Mononuclear cell (primary cell): ENCODE results near the gene GSTM4. TPM values are rescaled to one million over a fixed set of nuclear protein-coding genes. Genes with fewer than 3 reads are reported as not detected.

ENCODE experiments used
- H3K27me3 ChIP-seq: 2 replicates; pipeline ENCODE4 v1.6.0; 2011; ENCODE audit warnings: low read length, control low read depth; ENCODE audit not compliant: insufficient read depth
- H3K4me1 ChIP-seq: 2 replicates; pipeline ENCODE4 v1.5.1; 2011; ENCODE audit warnings: mild to moderate bottlenecking, low read length, control low read depth; ENCODE audit not compliant: insufficient read depth
- H3K4me3 ChIP-seq: 2 replicates; pipeline ENCODE4 v1.5.1; 2011; ENCODE audit warnings: mild to moderate bottlenecking, low read length, moderate library complexity
- H3K9me3 ChIP-seq: 2 replicates; pipeline ENCODE4 v1.5.1; 2011; ENCODE audit warnings: low read depth, mild to moderate bottlenecking, control low read depth, low read length
- total RNA-seq: library from RNA; depleted of rRNA; stranded (reverse); fragments of >200 nt; gene quantifications from one replicate; pipeline ENCODE4 v1.2.3, GENCODE V29; 2012

The GSTM4 gene
- total RNA-seq, 1 donor = 8.4 TPM

- no peaks in the 10 kb centered on the region for H3K27me3 ChIP-seq
- peak overlapping the region; percentile 61 for H3K4me3 ChIP-seq
- H3K4me1 ChIP-seq = peaks cover 72% of the 10 kb centered on the region
- no peaks in the 10 kb centered on the region for H3K9me3 ChIP-seq
Measured at GRCh38 chr1:109621379-109622136, 34.3 kb upstream of the GSTM4 start.

DNA sequence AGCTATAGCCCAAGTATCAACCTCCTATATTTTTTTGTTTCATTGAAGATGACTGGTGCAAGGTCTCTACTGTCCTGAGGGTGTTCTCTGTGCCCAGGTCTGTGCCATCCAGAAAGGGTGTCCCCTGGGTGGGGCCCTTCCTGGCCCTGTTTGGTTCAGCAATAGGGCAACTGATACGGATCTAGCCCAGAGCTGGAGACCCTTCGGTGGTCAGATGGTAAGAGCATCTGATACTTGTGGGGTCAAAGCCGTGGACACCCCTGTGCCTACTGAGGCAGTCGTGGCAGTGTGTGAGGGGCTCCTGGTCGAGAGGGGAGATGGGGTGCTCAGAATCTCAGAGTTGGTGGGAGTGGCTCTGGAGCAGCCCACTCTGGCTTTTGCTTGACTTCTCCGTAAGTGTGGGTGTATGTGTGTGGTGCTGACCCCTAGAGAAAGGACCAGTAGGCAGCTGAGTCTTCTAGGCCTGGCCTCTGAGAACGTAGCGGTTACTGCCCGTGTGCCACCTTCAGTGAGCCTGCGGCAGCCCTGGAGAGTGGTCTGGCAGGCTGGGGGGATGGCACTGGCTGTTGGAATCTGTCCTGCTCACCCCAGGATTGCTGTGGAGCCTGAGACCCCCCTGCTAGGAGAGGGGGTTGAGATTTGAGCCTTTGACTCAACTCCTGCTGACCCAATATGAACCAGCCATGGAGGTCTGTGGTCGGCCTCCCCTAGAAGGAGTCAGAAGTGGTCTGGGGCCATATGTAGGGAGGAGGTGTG is 33.6 kb upstream of the GSTM4 start:
- Histone ChIP-seq H3K9me3 (no peaks in the 10 kb centered on the region), H3K4me3 (peak overlapping the region; percentile 61), H3K4me1 (peaks cover 64% of the 10 kb centered on the region), H3K27me3 (no peaks in the 10 kb centered on the region)

- Histone ChIP-seq H3K4me3 (no peak overlapping the region), H3K4me1 (peaks cover 59% of the 10 kb centered on the region), H3K9me3 (no peaks in the 10 kb centered on the region), H3K27me3 (no peaks in the 10 kb centered on the region)
Measured at GRCh38 chr1:109622895-109623294, 33.0 kb upstream of the GSTM4 start.

DNA sequence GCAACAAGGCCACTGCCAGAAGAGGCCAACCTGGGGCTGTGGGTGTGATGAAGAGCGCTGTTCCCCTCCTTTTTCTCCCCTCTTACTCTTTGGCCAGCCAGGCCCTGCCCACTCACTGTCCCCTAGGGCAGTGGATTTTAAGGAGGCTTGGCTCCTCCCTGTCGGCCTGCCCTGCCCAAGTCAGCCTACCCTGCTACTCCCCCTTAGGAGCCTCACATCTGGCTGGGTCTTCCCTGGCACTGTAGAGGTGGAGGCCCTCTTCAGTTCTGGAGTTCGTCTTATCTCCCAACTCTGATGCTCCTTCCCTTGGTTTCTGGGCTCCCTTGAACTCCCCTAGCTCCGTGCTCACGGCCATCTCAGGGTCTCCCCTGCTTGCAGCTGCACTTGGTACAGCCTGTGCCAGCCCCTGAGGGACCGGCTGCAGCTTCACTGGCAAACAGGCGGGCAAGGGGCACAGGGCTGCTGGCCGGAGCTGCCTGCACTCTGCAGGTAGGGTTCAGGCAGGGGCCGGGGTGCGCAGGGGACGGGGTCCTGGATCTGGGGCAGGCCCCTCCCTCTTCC is 32.2 kb upstream of the GSTM4 start:
- Histone ChIP-seq H3K4me3 (no peak overlapping the region), H3K4me1 (peaks cover 53% of the 10 kb centered on the region), H3K27me3 (no peaks in the 10 kb centered on the region), H3K9me3 (no peaks in the 10 kb centered on the region)

- H3K27me3 ChIP-seq = no peaks in the 10 kb centered on the region
- no peaks in the 10 kb centered on the region for H3K9me3 ChIP-seq
- H3K4me1 ChIP-seq = peaks cover 46% of the 10 kb centered on the region
- no peak overlapping the region for H3K4me3 ChIP-seq
Measured at GRCh38 chr1:109624201-109625010, 31.5 kb upstream of the GSTM4 start.

DNA sequence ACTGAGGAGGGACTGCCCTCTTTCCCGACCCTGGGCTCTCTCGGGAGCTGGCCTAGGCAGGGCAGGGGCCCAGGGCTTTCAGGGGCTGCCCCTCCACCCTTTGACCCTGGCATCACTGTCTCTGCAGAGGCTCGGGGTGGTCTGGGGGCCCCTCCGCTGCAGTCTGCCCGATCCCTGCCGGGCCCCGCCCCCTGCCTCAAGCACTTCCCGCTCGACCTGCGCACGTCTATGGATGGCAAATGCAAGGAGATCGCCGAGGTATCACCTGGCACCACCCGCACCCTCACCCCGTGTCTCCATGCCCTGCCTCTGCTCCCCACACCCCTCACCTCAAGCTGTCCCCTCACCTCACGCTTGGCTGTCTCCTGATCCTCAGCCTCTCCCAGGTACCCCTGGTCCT is 30.7 kb upstream of the GSTM4 start:
- Histone ChIP-seq H3K4me1 (peaks cover 40% of the 10 kb centered on the region), H3K27me3 (no peaks in the 10 kb centered on the region), H3K4me3 (no peak overlapping the region), H3K9me3 (no peaks in the 10 kb centered on the region)

GRCh38 chr1:109625601-109626560 is 30.0 kb upstream of the GSTM4 start:
- H3K9me3 ChIP-seq = no peaks in the 10 kb centered on the region
- H3K4me3 ChIP-seq = no peak overlapping the region
- no peaks in the 10 kb centered on the region for H3K27me3 ChIP-seq
- H3K4me1 ChIP-seq = peaks cover 36% of the 10 kb centered on the region

- no peak overlapping the region for H3K4me3 ChIP-seq
- peaks cover 31% of the 10 kb centered on the region for H3K4me1 ChIP-seq
- H3K9me3 ChIP-seq = no peaks in the 10 kb centered on the region
- no peaks in the 10 kb centered on the region for H3K27me3 ChIP-seq
Measured at GRCh38 chr1:109626682-109627408, 29.1 kb upstream of the GSTM4 start.

- no peaks in the 10 kb centered on the region for H3K9me3 ChIP-seq
- peaks cover 21% of the 10 kb centered on the region for H3K4me1 ChIP-seq
- no peaks in the 10 kb centered on the region for H3K27me3 ChIP-seq
- no peak overlapping the region for H3K4me3 ChIP-seq
Measured at GRCh38 chr1:109627692-109628399, 28.1 kb upstream of the GSTM4 start.

DNA sequence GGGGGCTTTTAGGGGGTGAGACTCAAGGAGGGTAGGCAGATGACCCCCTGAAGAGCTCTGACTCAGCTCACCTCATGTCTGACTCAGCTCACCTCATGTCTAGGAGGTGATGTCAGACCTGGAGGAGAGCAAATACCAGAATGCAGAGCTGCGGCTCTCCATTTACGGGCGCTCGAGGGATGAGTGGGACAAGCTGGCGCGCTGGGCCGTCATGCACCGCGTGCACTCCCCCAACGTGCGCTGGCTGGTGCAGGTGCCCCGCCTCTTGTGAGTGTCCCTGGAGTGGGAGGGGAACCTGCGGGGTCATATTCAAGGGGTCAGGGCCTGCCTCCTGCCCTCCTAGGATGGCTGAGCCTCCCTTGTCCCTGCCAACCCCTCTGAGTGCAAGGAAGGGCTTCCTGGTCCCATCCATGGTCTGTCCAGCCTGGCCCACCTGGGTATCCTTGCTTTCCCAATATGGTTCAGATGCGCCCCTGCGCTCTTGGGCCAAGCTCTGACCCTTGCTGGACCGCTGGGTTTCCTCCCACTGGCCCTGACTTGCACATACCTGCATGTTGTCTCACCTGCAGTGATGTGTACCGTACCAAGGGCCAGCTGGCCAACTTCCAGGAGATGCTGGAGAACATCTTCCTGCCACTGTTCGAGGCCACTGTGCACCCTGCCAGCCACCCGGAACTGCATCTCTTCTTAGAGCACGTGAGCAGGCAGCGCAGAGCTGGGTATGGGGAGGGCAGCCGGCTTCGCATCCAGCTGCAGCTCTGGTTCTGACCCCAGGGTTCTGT is 27.2 kb upstream of the GSTM4 start:
- Histone ChIP-seq H3K4me3 (no peak overlapping the region), H3K27me3 (no peaks in the 10 kb centered on the region), H3K9me3 (no peaks in the 10 kb centered on the region), H3K4me1 (peaks cover 13% of the 10 kb centered on the region)

GRCh38 chr1:109629372-109630030 is 26.4 kb upstream of the GSTM4 start:
- H3K27me3 ChIP-seq = no peaks in the 10 kb centered on the region
- H3K9me3 ChIP-seq = no peaks in the 10 kb centered on the region
- H3K4me3 ChIP-seq = no peak overlapping the region
- H3K4me1 ChIP-seq = peaks cover 9% of the 10 kb centered on the region
